GM23338 (cell line): ENCODE results near the gene ETV1.

ENCODE experiments used
- CREB1 ChIP-seq: fragments of 250-450 bp; sonication (Bioruptor Pico); IDR thresholded peaks from 2 replicates; pipeline ENCODE4 v1.5.0; 2020; ENCODE audit warnings: low read depth, mild to moderate bottlenecking, moderate library complexity
- EZH2 ChIP-seq: fragments of 200-600 bp; sonication (generic); IDR thresholded peaks from one replicate; pipeline ENCODE4 v1.8.0; 2017; ENCODE audit warnings: antibody characterized with exemption, mild to moderate bottlenecking, low read depth; ENCODE audit not compliant: unreplicated experiment
- EZH2phosphoT487 ChIP-seq: fragments of 200-600 bp; sonication (generic); IDR thresholded peaks from one replicate; pipeline ENCODE4 v1.8.1; 2018; ENCODE audit warnings: antibody characterized with exemption; ENCODE audit not compliant: unreplicated experiment
- JUNB ChIP-seq: IDR thresholded peaks from one replicate; pipeline ENCODE4 v1.6.1; 2016; ENCODE audit warnings: antibody characterized with exemption; ENCODE audit not compliant: unreplicated experiment
- POLR2AphosphoS5 ChIP-seq: IDR thresholded peaks from 2 replicates; pipeline ENCODE4 v1.6.1; 2016; ENCODE audit warnings: antibody characterized with exemption, low read depth
- STAT1 ChIP-seq: IDR thresholded peaks from one replicate; pipeline ENCODE4 v1.6.1; 2016; ENCODE audit warnings: antibody characterized with exemption; ENCODE audit not compliant: unreplicated experiment
- ZNF114 ChIP-seq: fragments of 250-450 bp; sonication (Bioruptor Pico); IDR thresholded peaks from 2 replicates; pipeline ENCODE4 v1.5.0; 2020; ENCODE audit warnings: mild to moderate bottlenecking, moderate library complexity
- ZNF331 ChIP-seq: fragments of 250-450 bp; sonication (Bioruptor Pico); IDR thresholded peaks from 2 replicates; pipeline ENCODE4 v1.5.0; 2020; ENCODE audit warnings: low read depth, mild to moderate bottlenecking, moderate library complexity
- TF ChIP-seq, protein P1 (sequence below), 2 experiments: fragments of 200-600 bp in 1 of 2; sonication (generic) in 1 of 2; conservative IDR thresholded peaks; 2 replicates each; pipeline versions ENCODE4 v1.5.1 to v1.6.1; 2016 to 2017; ENCODE audit warnings: antibody characterized with exemption in 2 of 2, low read depth in 2 of 2, mild to moderate bottlenecking in 2 of 2, moderate library complexity in 1 of 2
- TF ChIP-seq, protein P2 (sequence below): IDR thresholded peaks from one replicate; pipeline ENCODE4 v1.6.1; 2018; ENCODE audit warnings: antibody characterized with exemption; ENCODE audit not compliant: unreplicated experiment
- TF ChIP-seq, protein P3 (sequence below): IDR thresholded peaks from 2 replicates; pipeline ENCODE4 v1.6.1; 2016; ENCODE audit warnings: antibody characterized with exemption

DNA sequence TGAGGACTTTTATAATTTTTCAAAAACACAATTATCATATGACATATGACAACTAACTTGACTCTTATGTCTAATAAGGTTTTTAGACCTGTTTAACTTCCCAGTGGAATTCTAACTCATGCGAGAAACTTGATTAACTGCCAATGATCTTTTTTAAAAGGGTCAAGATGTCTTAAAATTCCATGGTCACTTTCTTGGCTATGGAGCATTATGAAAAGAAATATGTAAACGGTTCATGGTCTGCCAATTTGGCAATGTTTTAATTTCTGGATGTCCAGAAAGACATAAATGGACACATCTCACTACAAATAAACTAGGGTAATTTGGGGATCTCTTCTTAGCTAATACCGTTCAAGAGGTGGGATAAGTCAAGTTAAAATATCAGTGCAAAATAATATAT, 5.4 kb downstream of the ETV1 start:
- TF ChIP-seq, protein P1, sequence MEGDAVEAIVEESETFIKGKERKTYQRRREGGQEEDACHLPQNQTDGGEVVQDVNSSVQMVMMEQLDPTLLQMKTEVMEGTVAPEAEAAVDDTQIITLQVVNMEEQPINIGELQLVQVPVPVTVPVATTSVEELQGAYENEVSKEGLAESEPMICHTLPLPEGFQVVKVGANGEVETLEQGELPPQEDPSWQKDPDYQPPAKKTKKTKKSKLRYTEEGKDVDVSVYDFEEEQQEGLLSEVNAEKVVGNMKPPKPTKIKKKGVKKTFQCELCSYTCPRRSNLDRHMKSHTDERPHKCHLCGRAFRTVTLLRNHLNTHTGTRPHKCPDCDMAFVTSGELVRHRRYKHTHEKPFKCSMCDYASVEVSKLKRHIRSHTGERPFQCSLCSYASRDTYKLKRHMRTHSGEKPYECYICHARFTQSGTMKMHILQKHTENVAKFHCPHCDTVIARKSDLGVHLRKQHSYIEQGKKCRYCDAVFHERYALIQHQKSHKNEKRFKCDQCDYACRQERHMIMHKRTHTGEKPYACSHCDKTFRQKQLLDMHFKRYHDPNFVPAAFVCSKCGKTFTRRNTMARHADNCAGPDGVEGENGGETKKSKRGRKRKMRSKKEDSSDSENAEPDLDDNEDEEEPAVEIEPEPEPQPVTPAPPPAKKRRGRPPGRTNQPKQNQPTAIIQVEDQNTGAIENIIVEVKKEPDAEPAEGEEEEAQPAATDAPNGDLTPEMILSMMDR (conservative IDR thresholded peaks at IDR 0.05; ENCODE audit: low read depth in 2 of 2): no peak
- TF ChIP-seq, protein P2, sequence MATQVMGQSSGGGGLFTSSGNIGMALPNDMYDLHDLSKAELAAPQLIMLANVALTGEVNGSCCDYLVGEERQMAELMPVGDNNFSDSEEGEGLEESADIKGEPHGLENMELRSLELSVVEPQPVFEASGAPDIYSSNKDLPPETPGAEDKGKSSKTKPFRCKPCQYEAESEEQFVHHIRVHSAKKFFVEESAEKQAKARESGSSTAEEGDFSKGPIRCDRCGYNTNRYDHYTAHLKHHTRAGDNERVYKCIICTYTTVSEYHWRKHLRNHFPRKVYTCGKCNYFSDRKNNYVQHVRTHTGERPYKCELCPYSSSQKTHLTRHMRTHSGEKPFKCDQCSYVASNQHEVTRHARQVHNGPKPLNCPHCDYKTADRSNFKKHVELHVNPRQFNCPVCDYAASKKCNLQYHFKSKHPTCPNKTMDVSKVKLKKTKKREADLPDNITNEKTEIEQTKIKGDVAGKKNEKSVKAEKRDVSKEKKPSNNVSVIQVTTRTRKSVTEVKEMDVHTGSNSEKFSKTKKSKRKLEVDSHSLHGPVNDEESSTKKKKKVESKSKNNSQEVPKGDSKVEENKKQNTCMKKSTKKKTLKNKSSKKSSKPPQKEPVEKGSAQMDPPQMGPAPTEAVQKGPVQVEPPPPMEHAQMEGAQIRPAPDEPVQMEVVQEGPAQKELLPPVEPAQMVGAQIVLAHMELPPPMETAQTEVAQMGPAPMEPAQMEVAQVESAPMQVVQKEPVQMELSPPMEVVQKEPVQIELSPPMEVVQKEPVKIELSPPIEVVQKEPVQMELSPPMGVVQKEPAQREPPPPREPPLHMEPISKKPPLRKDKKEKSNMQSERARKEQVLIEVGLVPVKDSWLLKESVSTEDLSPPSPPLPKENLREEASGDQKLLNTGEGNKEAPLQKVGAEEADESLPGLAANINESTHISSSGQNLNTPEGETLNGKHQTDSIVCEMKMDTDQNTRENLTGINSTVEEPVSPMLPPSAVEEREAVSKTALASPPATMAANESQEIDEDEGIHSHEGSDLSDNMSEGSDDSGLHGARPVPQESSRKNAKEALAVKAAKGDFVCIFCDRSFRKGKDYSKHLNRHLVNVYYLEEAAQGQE: no peak
- no peak for TF ChIP-seq EZH2
- TF ChIP-seq CREB1 (CRISPR knock-in tag): no peak
- TF ChIP-seq, protein P3, sequence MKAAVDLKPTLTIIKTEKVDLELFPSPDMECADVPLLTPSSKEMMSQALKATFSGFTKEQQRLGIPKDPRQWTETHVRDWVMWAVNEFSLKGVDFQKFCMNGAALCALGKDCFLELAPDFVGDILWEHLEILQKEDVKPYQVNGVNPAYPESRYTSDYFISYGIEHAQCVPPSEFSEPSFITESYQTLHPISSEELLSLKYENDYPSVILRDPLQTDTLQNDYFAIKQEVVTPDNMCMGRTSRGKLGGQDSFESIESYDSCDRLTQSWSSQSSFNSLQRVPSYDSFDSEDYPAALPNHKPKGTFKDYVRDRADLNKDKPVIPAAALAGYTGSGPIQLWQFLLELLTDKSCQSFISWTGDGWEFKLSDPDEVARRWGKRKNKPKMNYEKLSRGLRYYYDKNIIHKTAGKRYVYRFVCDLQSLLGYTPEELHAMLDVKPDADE: no peak
- TF ChIP-seq POLR2AphosphoS5: no peak
- TF ChIP-seq EZH2phosphoT487: no peak
- TF ChIP-seq ZNF331: no peak
- no peak for TF ChIP-seq ZNF114 (CRISPR knock-in tag)
- no peak for TF ChIP-seq JUNB
- no peak for TF ChIP-seq STAT1
